GM19035 (cell line): ENCODE data around the gene IMPDH2.

Experiments
- ATAC-seq: cut with Tn5 transposase; IDR thresholded peaks from one replicate; pipeline ENCODE4 v1.9.1; 2021; ENCODE audit not compliant: unreplicated experiment

Gene IMPDH2

GRCh38 chr3:48984663-48985062, 44.5 kb downstream of the IMPDH2 start:
- no peak for ATAC-seq

- ATAC-seq: no peak
Observed at GRCh38 chr3:48983096-48983495, 46.1 kb downstream of the IMPDH2 start.

GRCh38 chr3:48982686-48983085, 46.5 kb downstream of the IMPDH2 start:
- no peak for ATAC-seq

DNA sequence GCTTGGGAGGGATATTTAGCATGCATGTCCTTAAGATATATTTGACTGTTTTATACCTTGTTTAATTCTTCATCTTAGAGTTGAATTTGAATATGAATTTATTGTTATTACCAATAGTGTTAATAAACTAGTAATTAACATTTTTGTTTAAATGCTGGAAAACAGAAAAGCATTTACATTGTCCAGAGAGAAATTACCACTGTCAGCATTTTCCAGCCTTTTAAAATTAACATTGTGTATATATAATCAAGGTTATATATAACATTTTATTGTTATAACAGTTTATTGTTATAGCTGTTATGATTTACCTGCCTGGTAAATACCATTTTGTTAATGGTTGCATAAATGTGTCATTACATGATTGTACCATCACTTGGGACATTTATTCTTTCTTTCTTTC, 47.2 kb downstream of the IMPDH2 start:
- no peak for ATAC-seq

GRCh38 chr3:48980295-48980694, 48.9 kb downstream of the IMPDH2 start:
- no peak for ATAC-seq

DNA sequence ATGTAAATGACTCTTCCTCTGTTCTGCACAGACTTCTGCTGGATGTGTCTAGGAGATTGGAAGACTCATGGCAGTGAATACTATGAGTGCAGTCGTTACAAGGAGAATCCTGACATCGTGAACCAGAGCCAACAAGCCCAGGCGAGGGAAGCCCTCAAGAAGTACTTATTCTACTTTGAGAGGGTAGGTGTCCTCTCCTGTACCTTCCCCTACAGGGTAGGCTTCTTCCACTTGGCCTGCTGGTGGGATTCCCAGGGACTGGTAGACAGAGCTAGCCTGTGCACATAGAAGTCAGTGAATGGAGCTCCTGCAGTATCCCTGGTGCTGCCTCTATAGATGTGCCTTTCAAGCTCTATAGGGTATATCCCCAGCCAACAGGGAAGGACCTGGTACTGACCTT, 49.7 kb downstream of the IMPDH2 start:
- ATAC-seq: no peak
